Measurements from ENCODE around the gene KNL1. TPM values are rescaled to one million over a fixed set of nuclear protein-coding genes. Genes with fewer than 3 reads are reported as not detected.
"Not testable (repeated sequence)": the region's sequence is repeated elsewhere in the genome, so short reads cannot be mapped to it uniquely, and the experiment has no call there.

Gene KNL1
- total RNA-seq, 1 donor from 2014 or later: 7.7 TPM

- Mint-ChIP-seq H3K4me1 (peaks cover 63% of the 10 kb centered on the region), H3K9me3 (no peaks in the 10 kb centered on the region), H3K27me3 (no peaks in the 10 kb centered on the region), H3K27ac (no peak overlapping the region), H3K36me3 (ENCODE audit: low read depth) (peaks cover 21% of the 10 kb centered on the region), H3K4me3 (peak overlapping the region; percentile 3)
- TF ChIP-seq CTCF (IDR thresholded peaks at IDR 0.05): no peak
- DNase-seq (no peak), ATAC-seq (ENCODE audit: low read depth) (no peak)
- intact Hi-C loops (cut with micrococcal nuclease): loop anchor here (5.0 kb wide), 2 partner anchors 125 to 200 kb away; partner anchors contain the start of genes BAHD1 and C15orf62
- CTCF ChIA-PET: interaction anchor here (1.1 kb wide), 1 partner anchor 23 kb away, joined by 4 read pairs; no protein-coding TSS in a partner anchor
- POLR2A ChIA-PET: interaction anchor here (0.6 kb wide), 1 partner anchor 215 kb away, joined by 3 read pairs; no protein-coding TSS in a partner anchor
Observed at GRCh38 chr15:40567111-40567510, 26.9 kb upstream of the KNL1 start.

- peak within 1 kb of the TSS; percentile 96 for H3K27ac Mint-ChIP-seq
- intact Hi-C loops (cut with micrococcal nuclease): loop anchor here (1.0 to 5.0 kb wide), 5 partner anchors 19 to 238 kb away; partner anchors contain the start of genes BAHD1, C15orf62, DNAJC17 and ZFYVE19
- peaks cover 35% of the 10 kb centered on the region for H3K36me3 Mint-ChIP-seq (ENCODE audit: low read depth)
- no peaks in the 10 kb centered on the region for H3K9me3 Mint-ChIP-seq
- no peak for TF ChIP-seq CTCF (IDR thresholded peaks at IDR 0.05)
- ChIA-PET CTCF (interaction anchor here (0.9 to 1.3 kb wide), 6 partner anchors 16 to 309 kb away, joined by 3 to 5 read pairs (median 4); no protein-coding TSS in a partner anchor), POLR2A (interaction anchor here (0.5 to 2.2 kb wide), 25 partner anchors 11 to 975 kb away, joined by 3 to 22 read pairs (median 5); partner anchors contain the start of genes C15orf62, DNAJC17, GCHFR and KNL1)
- H3K4me1 Mint-ChIP-seq: peaks cover 49% of the 10 kb centered on the region
- peak; percentile 88 for DNase-seq
- H3K27me3 Mint-ChIP-seq: no peaks in the 10 kb centered on the region
- peak; percentile 60 for ATAC-seq (ENCODE audit: low read depth)
- peak within 1 kb of the TSS; percentile 97 for H3K4me3 Mint-ChIP-seq
Observed at GRCh38 chr15:40569129-40569953, 24.7 kb upstream of the KNL1 start, which contains the start of gene RPUSD2. TSS of gene RPUSD2 (plus strand) at chr15:40569299. CDS start at chr15:40569338, 39 bp downstream.

GRCh38 chr15:40575113-40575512 is 18.9 kb upstream of the KNL1 start:
- no peak for DNase-seq
- Mint-ChIP-seq H3K4me3 (no peak overlapping the region), H3K27ac (peak overlapping the region; percentile 7), H3K36me3 (ENCODE audit: low read depth) (peaks cover 46% of the 10 kb centered on the region), H3K27me3 (no peaks in the 10 kb centered on the region), H3K9me3 (no peaks in the 10 kb centered on the region), H3K4me1 (peaks cover 14% of the 10 kb centered on the region)
- intact Hi-C loops (cut with micrococcal nuclease): no loop called here
- POLR2A ChIA-PET: no interaction called here
- CTCF ChIA-PET: interaction anchor here (1.0 kb wide), 2 partner anchors 10 to 15 kb away, joined by 3 read pairs; partner anchors contain the start of gene CCDC32
- no peak for ATAC-seq (ENCODE audit: low read depth)
- TF ChIP-seq CTCF (IDR thresholded peaks at IDR 0.05): no peak

GRCh38 chr15:40576914-40577313 is 17.1 kb upstream of the KNL1 start:
- H3K4me1 Mint-ChIP-seq; DNase-seq; H3K9me3 Mint-ChIP-seq; H3K27me3 Mint-ChIP-seq; CTCF ChIA-PET; ATAC-seq (ENCODE audit: low read depth); H3K4me3 Mint-ChIP-seq; intact Hi-C loops (cut with micrococcal nuclease); H3K27ac Mint-ChIP-seq: not testable (repeated sequence)
- POLR2A ChIA-PET: interaction anchor here (1.7 kb wide), 1 partner anchor 27 kb away, joined by 4 read pairs; no protein-coding TSS in a partner anchor
- H3K36me3 Mint-ChIP-seq (ENCODE audit: low read depth): peaks cover 37% of the 10 kb centered on the region

GRCh38 chr15:40578892-40579291 is 15.2 kb upstream of the KNL1 start:
- H3K36me3 Mint-ChIP-seq (ENCODE audit: low read depth): peaks cover 21% of the 10 kb centered on the region
- TF ChIP-seq CTCF (IDR thresholded peaks at IDR 0.05): no peak
- ATAC-seq (ENCODE audit: low read depth) (no peak), DNase-seq (no peak)
- ChIA-PET CTCF (no interaction called here), POLR2A (no interaction called here)
- H3K27me3 Mint-ChIP-seq: no peaks in the 10 kb centered on the region
- H3K27ac Mint-ChIP-seq: no peak overlapping the region
- intact Hi-C loops (cut with micrococcal nuclease): no loop called here
- H3K9me3 Mint-ChIP-seq: no peaks in the 10 kb centered on the region
- no peak overlapping the region for H3K4me3 Mint-ChIP-seq
- H3K4me1 Mint-ChIP-seq: no peaks in the 10 kb centered on the region

- POLR2A ChIA-PET: interaction anchor here (0.6 to 1.1 kb wide), 3 partner anchors 12 to 18 kb away, joined by 3 to 4 read pairs (median 3); partner anchors contain the start of gene RPUSD2
- intact Hi-C loops (cut with micrococcal nuclease); H3K4me1 Mint-ChIP-seq; H3K9me3 Mint-ChIP-seq; H3K27me3 Mint-ChIP-seq; H3K36me3 Mint-ChIP-seq (ENCODE audit: low read depth); CTCF ChIA-PET; H3K4me3 Mint-ChIP-seq; DNase-seq; H3K27ac Mint-ChIP-seq; ATAC-seq (ENCODE audit: low read depth): not testable (repeated sequence)
Observed at GRCh38 chr15:40581796-40582195, 12.3 kb upstream of the KNL1 start.
